Ammon's horn (tissue), 1 donor: Measurements from ENCODE around the gene ASS1.

ENCODE experiments used
- DNase-seq: peaks from one replicate; pipeline ENCODE4 v3.0.0-alpha.2; 2016; ENCODE audit warnings: low spot score

ASS1 gene

DNA sequence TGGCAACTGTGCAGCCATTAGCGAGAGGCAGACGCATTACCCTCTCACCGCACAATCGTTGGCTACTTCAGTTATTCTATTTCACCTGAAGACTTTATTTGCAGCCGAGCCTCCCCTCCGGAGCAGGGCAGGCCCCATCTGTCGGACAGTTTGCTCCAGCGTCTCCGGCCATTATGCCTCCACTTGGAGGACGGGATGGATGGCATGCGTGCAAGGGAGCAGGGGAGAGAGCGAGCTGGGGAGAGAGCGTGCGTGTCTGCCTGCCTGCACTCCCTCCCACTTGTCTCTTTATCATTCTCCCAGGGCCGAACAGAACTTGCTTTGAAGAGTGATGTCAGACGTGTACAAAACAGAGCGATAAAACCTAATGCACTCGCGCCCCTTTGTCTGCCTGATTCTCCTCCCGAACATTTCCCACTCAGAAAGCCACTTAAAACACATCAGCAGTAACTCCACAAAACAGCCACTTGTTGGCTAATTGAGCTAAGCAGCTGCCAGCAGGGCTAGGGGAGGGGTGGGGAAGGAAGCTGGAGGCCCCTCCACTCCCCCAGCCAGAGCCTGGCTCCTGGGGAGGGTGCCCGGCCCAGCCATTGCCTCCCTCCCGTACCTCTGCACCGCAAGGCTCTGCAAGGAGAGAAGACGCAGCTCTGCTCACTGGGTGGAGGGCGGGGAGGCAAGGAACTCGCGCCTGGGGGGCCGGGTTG lies 91.2 kb downstream of the ASS1 start:
- DNase-seq, result peak; percentile 27

DNA sequence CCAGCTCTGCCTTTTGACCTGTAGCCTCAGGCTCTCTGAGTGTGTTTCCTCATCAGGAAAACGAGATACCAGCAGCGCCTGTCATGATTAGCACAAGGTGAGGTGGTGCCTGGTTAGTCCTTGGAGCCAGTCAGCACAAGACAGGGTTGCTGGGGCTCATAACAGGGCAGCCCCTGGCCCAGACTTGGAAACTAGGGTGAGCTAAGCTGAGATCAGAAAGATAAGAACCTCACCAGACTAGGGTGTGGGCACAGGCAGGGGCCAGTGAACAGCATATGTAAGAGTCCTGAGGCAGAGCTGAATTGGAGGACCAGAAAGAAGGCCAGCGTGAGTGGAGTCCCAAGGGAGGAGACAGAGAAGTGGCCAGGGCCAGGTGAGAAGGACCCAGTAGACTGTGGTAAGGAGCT lies 91.9 kb downstream of the ASS1 start:
- no peak for DNase-seq

GRCh38 chr9:130537346-130538050 lies 92.7 kb downstream of the ASS1 start:
- no peak for DNase-seq

DNA sequence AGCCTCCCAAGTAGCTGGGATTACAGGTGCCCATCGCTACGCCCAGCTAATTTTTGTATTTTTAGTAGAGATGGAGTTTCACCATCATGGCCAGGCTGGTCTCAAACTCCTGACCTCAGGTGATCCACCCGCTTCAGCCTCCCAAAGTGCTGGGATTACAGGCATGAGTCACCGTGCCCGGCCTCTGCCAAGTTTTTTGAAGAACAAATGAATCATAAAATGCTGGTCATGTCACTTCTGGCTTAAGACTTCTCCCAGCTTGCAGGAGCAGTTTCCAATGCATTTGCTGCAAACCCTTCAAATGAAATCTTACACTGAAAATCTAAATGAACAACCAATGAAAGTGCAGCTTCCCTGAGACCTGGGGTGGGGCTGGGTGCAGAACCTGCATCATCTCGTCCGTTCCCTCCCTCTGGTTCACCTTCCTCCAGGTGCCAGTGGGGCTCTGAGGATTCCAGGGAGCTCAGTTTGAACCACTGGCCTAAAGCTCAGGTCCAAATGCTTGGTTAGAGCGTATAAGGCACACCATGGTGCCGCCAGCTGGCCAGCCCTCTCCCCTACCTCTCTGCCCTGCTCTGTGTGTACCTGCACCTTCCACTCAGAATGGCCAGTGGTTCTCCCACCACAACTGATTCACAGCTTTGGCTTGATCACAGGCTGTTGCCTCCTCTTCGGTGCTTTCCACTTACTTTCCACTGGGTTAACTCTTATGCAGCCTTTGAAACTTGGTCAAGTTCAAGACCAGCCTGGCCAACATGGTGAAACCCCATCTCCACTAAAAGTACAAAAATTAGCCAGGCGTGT lies 94.9 kb downstream of the ASS1 start:
- DNase-seq, result no peak

- DNase-seq, result no peak
These were observed 96.8 kb downstream of the ASS1 start for GRCh38 chr9:130541533-130541932.

DNA sequence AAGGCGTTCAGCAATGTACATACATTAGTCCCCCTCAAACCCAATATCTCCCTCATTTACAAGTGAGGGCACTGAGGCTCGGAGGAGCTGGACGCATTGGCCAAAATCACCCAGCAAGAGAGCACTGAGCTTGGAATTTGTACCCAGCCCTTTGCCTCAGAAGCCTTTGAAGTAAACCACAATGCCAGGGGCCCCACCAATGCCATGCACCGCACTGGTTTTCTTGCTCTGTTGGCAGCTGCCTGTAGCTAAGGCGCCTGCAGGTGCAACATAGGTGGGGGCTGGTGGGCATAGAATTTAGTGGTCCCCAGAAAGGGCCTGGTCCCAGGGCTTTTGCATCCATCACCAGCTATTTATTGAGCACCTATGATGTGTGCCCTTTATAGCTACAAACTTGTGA lies 97.3 kb downstream of the ASS1 start:
- DNase-seq, result no peak

DNA sequence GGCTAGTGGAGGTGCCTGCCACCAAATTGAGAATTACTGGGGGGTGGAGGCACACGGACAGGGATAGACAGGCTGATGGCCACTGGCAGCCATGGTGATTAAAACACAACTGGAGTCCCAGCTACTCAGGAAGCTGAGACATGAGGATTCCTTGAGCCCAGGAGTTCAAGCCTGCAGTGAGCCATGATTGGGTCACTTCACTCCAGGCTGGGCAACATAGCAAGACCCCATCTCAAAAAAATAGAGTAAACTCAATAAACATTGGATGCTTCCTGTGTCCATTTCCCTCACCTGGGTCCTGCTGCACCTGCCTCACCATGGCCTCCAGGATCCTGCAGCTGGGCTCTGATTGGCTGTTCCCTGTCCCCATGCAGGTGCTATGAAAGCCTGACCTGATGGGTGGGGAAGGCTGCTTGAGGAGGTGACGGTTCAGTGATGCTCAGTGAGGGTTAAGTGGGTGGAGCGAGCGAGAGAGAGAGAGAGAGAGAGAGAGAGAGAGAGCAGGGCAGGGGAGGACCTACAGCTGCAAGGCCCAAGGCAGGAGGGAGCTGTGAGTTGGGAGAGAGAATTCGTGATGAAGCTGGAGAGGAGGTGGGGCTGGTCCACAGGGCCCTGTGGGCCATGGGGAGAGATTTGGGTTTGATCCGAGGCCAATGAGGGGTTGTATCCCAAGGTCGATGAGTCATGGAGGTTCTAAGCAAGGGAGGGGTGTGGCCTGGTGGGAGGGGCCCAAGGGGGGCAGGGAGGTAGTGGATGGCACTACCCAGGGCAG lies 97.9 kb downstream of the ASS1 start:
- no peak for DNase-seq

DNA sequence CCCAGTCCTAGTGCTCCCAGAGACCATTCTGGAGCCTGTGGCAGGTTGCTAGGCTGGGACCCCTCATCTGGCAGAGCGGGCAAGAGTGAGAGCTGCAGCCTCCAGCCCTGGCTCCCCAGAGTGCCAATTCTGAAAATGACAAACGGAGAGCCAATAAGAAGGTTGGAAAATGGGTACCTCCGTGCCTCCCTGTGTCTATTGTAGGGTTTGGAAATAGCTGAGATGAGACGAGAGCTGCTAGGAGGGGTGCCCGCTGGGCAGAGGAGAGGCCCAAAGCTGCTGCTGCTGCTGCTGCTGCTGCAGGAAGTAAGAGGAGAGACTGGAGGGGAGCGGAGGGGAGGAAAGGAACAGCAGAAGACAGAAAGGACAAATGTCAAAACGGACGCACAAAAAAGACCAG lies 98.6 kb downstream of the ASS1 start:
- DNase-seq, result no peak

DNA sequence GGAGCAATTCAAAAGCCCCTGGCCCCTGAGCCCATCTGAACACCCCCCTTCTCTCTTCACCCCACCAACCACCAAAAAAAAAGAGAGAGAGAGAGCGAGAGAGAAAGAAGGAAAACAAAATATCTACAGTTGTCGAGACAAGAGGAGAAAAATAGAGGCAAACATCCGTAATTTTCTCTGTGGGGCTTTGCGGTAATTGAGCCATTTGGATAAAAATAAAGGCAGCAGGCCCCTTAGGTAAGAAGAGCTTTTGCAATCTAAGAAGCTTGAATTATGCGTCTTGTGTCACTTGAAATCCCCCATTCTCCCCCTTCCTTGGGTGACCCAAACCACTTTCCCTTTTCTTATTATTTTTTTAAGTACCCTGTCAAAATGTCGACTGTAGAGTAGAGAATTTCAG lies 99.1 kb downstream of the ASS1 start:
- DNase-seq, result no peak

GRCh38 chr9:130544364-130544763 lies 99.6 kb downstream of the ASS1 start:
- no peak for DNase-seq

DNA sequence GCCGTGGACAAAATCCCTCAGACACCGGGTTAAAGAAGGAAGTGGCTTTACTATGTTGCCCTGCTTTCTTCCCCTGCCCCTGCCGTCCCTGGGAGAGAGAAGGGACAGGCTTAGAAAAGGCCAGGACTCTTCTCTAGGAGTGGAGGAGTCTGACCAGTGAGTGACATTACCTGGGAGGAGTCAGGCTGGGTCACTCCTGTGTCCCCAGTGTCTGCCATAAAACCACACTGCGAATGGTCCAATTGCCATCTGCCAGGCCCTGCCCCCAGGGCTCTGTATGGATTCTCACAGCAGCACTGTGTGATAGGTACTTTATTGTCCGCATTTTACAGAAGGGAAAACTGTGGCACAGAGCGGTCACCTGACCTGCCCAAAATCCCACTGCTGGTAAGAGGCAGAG lies 103.3 kb downstream of the ASS1 start:
- no peak for DNase-seq

GRCh38 chr9:130549093-130549735 lies 104.5 kb downstream of the ASS1 start:
- no peak for DNase-seq
